Endothelial cell (in vitro differentiated cells): ENCODE results near the gene GNL3. TPM values are rescaled to one million over a fixed set of nuclear protein-coding genes. Genes with fewer than 3 reads are reported as not detected.

Experiments
- DNase-seq: peaks from one replicate; pipeline ENCODE4 v3.0.0; 2021; ENCODE audit warnings: low spot score
- H3K27ac Mint-ChIP-seq: one replicate; pipeline ENCODE4 v1.8.0; 2021; ENCODE audit warnings: mixed read lengths, inconsistent platforms; ENCODE audit not compliant: unreplicated experiment
- H3K27me3 Mint-ChIP-seq: one replicate; pipeline ENCODE4 v1.8.0; 2021; ENCODE audit warnings: mild to moderate bottlenecking, moderate library complexity, mixed read lengths, inconsistent platforms; ENCODE audit not compliant: unreplicated experiment
- H3K36me3 Mint-ChIP-seq: one replicate; pipeline ENCODE4 v1.8.0; 2021; ENCODE audit warnings: mild to moderate bottlenecking, low read depth, mixed read lengths, inconsistent platforms; ENCODE audit not compliant: unreplicated experiment
- H3K4me1 Mint-ChIP-seq: one replicate; pipeline ENCODE4 v1.8.0; 2021; ENCODE audit warnings: mild to moderate bottlenecking, mixed read lengths, inconsistent platforms; ENCODE audit not compliant: unreplicated experiment
- H3K4me3 Mint-ChIP-seq: one replicate; pipeline ENCODE4 v1.8.0; 2021; ENCODE audit warnings: mild to moderate bottlenecking, mixed read lengths, inconsistent platforms; ENCODE audit not compliant: unreplicated experiment
- H3K9me3 Mint-ChIP-seq: one replicate; pipeline ENCODE4 v1.8.0; 2021; ENCODE audit warnings: mixed read lengths, inconsistent platforms; ENCODE audit not compliant: unreplicated experiment
- total RNA-seq: library from RNA; stranded (reverse); fragmentation: NEBNext Ultra II Directional; extraction: Animal tissue kit (Norgen Biotek cat#: 25700); gene quantifications from one replicate; pipeline ENCODE4 v1.2.1, GENCODE V29; 2021; ENCODE audit not compliant: unreplicated experiment
- TF ChIP-seq, protein P1 (sequence below): fragments of 200-600 bp; sonication (generic); IDR thresholded peaks from one replicate; pipeline ENCODE4 v1.5.0; 2021; ENCODE audit warnings: antibody characterized with exemption; ENCODE audit not compliant: unreplicated experiment

Gene GNL3
- total RNA-seq, 1 donor from 2014 or later = 50.0 TPM

DNA sequence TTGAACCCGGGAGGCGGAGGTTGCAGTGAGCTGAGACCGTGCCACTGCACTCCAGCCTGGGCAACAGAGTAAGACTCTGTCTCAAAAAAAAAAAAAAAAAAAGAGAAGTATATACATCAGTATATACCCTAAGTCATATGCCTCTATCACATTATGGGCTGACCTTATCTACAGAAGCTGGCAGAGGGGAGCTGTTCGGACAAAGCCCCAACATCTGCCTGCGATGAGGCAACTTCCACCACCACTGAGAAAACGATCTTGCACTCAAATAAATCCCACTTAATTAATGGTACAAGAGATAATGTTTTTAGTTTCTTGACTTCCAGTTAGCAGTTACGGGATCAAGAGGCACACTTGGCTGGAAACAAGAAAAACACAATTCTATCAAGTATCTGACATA is 17.5 kb downstream of the GNL3 start:
- Mint-ChIP-seq H3K27ac (no peak overlapping the region), H3K36me3 (peaks cover 13% of the 10 kb centered on the region), H3K4me3 (no peak overlapping the region), H3K4me1 (peaks cover 27% of the 10 kb centered on the region), H3K27me3 (peaks cover 10% of the 10 kb centered on the region), H3K9me3 (no peaks in the 10 kb centered on the region)
- DNase-seq = no peak
- TF ChIP-seq, protein P1, sequence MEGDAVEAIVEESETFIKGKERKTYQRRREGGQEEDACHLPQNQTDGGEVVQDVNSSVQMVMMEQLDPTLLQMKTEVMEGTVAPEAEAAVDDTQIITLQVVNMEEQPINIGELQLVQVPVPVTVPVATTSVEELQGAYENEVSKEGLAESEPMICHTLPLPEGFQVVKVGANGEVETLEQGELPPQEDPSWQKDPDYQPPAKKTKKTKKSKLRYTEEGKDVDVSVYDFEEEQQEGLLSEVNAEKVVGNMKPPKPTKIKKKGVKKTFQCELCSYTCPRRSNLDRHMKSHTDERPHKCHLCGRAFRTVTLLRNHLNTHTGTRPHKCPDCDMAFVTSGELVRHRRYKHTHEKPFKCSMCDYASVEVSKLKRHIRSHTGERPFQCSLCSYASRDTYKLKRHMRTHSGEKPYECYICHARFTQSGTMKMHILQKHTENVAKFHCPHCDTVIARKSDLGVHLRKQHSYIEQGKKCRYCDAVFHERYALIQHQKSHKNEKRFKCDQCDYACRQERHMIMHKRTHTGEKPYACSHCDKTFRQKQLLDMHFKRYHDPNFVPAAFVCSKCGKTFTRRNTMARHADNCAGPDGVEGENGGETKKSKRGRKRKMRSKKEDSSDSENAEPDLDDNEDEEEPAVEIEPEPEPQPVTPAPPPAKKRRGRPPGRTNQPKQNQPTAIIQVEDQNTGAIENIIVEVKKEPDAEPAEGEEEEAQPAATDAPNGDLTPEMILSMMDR = no peak

DNA sequence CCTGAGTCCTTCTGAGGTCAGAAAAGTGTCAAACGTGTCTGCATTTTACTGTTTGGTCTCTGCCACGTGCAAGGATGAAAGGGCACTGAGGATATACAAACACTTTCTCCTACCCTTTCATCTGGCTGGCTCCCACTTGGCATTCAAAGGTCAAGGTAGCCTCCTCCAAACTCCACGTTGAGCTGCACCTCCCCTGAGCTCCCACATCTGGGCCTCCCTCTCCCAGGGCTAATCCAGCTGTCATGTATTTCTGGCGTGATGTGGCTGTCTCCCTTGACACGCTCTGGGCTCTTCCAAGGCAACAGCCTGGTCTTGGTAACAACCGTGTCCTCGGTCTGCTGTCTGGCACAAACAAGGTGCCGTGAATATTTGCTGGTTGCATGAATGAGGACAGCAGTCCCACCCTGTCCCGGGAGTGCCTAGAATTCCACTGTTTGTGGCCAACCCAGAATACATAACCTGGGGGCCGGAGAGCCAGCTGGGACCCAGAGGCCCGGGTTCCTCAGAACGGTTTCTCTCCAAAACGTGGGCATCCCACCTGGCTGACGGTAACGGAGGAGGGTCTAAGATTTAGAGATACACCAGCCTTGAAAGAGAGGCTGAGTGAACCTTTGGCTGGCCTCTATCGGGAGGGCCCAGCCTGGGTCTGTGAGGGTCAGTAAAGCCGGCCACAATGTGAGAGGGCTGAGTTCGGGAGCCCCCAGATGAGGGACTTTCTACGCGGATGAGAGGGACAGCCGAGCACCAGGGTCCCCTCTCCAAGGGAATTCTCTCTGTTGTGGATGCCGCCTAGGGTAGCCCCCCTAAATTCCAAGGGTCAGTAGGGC is 19.0 kb downstream of the GNL3 start:
- H3K27ac Mint-ChIP-seq = peak overlapping the region; percentile 92
- peaks cover 27% of the 10 kb centered on the region for H3K4me1 Mint-ChIP-seq
- TF ChIP-seq, protein P1 = no peak
- H3K36me3 Mint-ChIP-seq = peaks cover 13% of the 10 kb centered on the region
- H3K4me3 Mint-ChIP-seq = peak overlapping the region; percentile 97
- peaks cover 9% of the 10 kb centered on the region for H3K27me3 Mint-ChIP-seq
- DNase-seq = peak; percentile 7
- H3K9me3 Mint-ChIP-seq = no peaks in the 10 kb centered on the region

DNA sequence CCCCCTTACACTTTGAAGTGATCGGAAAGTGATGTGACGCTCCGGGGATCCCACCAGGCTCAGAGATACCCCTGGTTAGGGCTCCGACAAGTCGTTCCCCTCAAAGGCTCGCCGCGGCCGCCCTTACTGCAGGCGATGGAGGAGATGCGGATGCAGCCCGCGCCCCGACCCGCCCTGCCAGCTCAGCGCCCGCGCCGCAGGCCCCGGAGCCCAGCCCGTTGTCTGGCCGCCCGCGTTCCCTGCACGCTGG is 19.5 kb downstream of the GNL3 start:
- H3K27me3 Mint-ChIP-seq = peaks cover 8% of the 10 kb centered on the region
- TF ChIP-seq, protein P1 = no peak
- peaks cover 13% of the 10 kb centered on the region for H3K36me3 Mint-ChIP-seq
- H3K27ac Mint-ChIP-seq = no peak overlapping the region
- DNase-seq = no peak
- peaks cover 27% of the 10 kb centered on the region for H3K4me1 Mint-ChIP-seq
- H3K4me3 Mint-ChIP-seq = peak overlapping the region; percentile 97
- H3K9me3 Mint-ChIP-seq = no peaks in the 10 kb centered on the region

DNA sequence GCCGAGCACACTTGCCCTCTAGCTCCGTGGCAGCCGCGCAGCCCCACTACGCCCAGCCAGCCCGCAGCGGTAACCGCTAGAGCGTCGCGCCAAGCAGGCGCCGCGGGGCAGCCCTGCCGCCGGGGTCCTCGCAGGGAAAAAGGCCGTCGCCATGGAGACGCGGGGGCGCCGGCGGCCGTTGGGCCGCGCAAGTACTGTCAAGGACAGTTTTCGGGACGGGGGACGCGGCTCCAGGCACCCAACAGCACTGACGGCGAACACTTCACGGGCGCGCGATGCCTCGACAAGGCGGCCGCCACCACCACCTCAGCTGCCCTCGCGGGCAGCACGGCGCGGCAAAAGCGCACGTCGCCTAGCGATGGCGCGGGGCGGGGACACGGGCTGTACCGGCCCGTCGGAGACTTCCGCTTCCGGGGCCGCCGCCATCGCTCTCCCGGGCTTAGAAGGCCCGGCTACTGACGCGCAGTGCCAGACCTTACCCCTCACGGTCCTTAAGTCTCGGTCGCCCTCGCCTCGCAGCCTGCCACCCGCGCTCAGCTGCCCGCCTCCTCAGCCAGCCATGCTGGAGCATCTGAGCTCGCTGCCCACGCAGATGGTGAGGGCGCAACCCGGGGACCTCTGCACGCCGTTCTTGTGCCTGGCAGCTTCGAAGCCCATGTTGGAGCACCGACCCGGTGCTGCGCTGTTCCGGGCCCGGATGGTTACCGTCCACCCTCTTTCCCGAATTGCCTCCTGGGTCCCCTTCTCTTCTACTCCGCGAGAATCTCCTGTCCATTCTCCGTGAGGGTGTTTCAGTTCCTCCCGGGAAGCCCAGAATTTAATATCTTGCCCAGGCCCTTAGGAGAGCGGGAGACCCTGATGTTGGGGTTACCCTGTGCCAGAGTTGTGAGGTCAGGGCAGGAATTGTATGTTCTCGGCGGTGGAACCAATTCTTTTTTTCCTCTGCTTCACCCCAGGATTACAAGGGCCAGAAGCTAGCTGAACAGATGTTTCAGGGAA is 20.2 kb downstream of the GNL3 start, which contains the start of the genes GLT8D1 and SPCS1:
Gene GLT8D1, minus strand, starts transcription at position 104 of the 999 bp plus-strand sequence. CDS start 5,331 bp downstream, outside the sequence.
Gene SPCS1, plus strand, starts transcription at position 419 of the 999 bp plus-strand sequence. Its CDS starts 141 bp downstream, at position 560.
- TF ChIP-seq, protein P1 = no peak
- H3K27ac Mint-ChIP-seq = peak within 1 kb of the TSS; percentile 95
- peak; percentile 78 for DNase-seq

More for the DNA sequence above, 20.2 kb downstream of the GNL3 start, which contains the start of the genes GLT8D1 and SPCS1:
- Mint-ChIP-seq H3K4me1 (peaks cover 27% of the 10 kb centered on the region), H3K4me3 (peak within 1 kb of the TSS; percentile 97), H3K36me3 (peaks cover 13% of the 10 kb centered on the region), H3K27me3 (peaks cover 8% of the 10 kb centered on the region), H3K9me3 (no peaks in the 10 kb centered on the region)
